Hindlimb muscle (tissue), 1 donor: ENCODE data around the gene IFT25. TPM values are rescaled to one million over a fixed set of nuclear protein-coding genes. Genes with fewer than 3 reads are reported as not detected.
A peak's percentile ranks its signal among the peaks of the same experiment; 100 is the strongest.

Source experiments
- DNase-seq: peaks from one replicate; pipeline ENCODE4 v3.0.0-alpha.2; 2013
- polyA plus RNA-seq: library from polyadenylated mRNA; unstranded; fragments of 120-200 nt; gene quantifications from one replicate; pipeline ENCODE4 v1.2.1, GENCODE V29; 2013; ENCODE audit not compliant: insufficient read length

IFT25 gene
- polyA plus RNA-seq, 1 donor, result 22.5 TPM

DNA sequence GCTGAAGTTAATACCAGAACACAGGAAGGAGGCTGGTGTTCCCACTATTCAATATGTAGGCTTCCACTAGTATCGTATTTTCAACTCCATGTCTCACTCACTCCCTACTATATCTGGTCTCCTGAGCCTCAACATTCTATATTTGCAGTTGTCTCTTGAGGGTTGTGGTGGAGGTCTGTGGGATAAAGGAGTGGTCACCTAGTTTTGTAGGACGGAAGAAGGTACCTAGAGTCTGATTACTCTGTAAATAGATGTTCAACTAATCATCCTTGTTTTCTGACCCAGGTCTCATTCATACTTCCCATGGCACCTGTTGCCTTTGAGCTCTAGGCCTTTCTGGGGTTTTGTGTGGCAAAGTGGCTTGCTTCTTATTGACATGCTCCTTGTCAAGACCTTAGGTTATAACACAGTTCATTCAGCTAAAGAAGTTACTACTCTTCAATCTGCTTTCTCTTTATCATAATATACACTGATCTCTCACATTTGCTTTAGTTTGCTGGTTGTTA lies 18.1 kb downstream of the IFT25 start:
- DNase-seq, result no peak

DNA sequence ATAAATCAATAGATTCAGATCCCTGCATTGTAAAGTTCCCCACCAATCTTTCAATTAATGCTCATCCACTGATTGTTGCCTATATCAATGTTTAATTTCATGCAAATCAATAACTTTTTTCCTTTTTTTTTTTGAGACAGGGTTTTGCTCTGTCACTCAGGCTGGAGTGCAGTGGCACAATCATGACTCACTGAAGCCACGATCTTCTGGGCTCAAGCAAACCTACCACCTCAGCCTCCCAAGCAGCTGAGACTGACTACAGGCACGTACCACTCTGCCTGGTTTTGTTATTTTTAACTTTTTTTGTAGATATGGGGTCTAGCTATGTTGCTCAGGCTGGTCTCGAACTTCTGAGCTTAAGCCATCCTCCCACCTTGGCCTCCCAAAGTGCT lies 25.8 kb downstream of the IFT25 start:
- no peak for DNase-seq

GRCh38 chr1:53918343-53918742 lies 27.2 kb downstream of the IFT25 start:
- no peak for DNase-seq

DNA sequence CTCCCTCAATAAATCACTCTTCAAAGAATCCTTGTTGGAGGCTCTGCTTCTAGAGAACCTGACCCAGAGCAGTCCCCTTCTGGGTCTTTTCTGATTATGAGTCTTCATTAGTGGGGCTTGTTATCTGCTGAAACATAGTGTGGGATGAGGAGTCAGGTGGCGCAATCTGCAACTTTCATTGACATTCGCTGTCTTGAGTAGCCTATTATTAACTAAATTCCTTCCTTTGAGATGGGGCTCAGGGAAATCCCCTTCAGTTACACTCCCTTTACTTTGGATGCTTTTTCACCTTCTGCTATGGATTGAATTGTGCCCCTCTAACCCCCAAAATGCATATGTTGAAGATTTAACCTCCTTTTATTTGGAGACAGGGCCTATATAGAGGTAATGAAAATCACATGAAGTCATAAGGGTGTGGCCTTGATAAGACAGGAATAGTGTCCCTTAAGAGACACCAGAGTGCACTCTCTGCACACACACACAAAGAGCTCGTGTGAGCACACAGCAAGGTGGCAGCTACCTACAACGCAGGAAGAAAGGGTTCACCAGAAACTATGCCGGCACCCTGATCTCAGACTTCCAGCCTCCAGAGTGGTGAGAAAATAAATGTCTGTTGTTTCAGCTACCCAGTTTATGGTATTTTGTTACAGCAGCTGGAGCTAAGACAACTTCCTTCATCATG lies 32.0 kb downstream of the IFT25 start:
- DNase-seq, result no peak

- DNase-seq, result no peak
These were observed 34.1 kb downstream of the IFT25 start for GRCh38 chr1:53911442-53911841.

- no peak for DNase-seq
These were observed 35.6 kb downstream of the IFT25 start for GRCh38 chr1:53909946-53910345.

DNA sequence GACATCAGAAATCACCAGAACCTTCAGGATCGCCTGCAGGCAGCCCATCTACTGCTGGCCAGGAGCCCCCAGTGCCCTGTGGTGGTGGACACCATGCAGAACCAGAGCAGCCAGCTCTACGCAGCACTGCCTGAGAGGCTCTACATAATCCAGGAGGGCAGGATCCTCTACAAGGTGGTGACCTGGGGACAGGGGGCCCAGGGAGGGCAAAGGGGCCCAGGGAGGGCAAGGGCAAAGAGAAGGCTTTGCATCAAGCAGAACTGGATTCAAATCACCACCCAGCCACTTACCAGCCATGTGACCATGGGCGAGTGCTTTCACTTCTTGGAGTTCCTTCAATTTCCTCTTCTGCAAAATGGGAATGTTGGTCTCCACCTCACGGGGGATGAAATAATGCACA lies 39.4 kb downstream of the IFT25 start:
- no peak for DNase-seq

GRCh38 chr1:53905509-53905908 lies 40.0 kb downstream of the IFT25 start:
- no peak for DNase-seq

DNA sequence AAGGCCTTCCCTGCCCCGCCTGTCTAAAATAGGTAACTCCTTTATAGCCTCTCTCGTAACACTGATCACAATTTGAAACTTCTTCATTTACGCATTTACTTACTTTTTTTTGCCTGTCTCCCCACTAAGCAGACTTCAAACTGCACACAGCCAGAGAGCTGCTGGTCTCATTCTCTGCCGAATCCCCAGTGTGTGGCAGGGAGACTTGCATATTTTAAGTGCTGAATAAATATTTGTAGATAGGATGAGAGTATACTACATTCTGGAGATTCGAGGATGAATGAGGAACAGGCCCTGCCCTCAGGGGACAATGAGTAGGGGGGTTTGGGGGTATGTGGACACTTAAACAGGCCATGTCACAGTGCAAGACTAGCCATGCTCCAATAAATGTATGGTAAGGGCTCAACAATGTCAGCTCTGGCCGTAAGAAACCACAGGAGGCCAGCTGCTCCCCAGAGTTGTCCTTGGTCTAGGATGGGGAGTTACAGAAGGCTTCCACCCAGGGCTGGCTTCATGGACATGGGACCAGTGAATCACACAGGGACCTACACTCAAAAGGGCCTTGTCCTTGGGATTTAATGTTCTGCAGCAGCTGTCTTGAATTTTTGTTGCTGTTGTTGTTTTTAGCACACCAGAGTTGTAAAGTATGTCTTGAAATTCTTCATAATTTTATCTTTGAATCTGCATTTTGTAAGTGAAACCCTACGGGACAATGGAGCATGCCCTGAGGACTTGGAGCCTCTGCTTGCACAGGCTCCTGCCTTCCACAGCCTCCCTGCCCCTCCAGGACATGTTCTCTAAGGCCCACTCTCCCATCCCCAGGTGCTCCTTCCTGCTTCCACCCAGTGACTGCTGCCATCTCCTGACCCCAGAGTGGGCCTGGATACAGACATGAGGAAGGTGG lies 43.0 kb downstream of the IFT25 start:
- no peak for DNase-seq

- no peak for DNase-seq
These were observed 45.8 kb downstream of the IFT25 start for GRCh38 chr1:53899708-53900107.

DNA sequence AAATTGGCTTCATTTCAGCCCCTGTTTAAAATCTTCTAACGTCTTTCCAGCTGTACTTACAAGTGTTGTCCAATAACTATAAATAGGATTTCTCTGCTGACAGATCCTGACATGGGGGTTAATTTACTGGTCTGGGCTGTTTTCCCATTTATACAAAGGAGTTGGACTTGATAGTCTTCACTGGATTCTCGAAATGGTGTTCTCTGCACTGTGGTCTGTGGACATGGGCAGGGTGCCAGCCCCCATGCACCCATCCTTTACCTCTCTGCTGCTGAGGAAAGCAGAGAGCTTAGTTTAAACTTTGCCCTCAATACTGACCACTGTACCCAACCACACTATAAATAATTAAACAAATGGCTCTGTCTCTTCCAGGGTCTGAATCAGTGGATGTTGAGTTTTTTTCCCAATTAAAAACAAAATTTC lies 46.3 kb downstream of the IFT25 start:
- DNase-seq, result peak; percentile 38

- peak; percentile 50 for DNase-seq
These were observed 48.8 kb downstream of the IFT25 start for GRCh38 chr1:53896635-53897229.

DNA sequence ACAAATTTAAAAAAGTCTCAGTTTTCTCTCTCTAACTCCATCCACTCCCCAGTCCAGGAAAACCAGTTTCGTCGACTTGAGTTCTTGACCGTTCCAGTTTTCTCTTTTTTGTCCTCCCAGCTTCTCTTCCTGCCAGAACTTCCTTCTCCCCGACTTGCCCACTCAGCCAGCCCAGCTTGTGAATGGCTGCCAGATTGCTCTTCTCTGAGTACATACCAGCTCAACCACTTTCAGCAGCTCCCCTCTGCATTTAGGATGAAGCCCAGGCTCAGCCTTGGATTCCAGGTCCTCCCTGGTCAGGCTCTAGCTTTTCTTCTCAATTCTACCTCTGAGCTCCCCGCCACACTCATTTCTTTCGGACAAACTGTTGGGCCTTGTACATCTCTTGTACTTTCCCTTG lies 50.1 kb downstream of the IFT25 start:
- DNase-seq, result no peak

DNA sequence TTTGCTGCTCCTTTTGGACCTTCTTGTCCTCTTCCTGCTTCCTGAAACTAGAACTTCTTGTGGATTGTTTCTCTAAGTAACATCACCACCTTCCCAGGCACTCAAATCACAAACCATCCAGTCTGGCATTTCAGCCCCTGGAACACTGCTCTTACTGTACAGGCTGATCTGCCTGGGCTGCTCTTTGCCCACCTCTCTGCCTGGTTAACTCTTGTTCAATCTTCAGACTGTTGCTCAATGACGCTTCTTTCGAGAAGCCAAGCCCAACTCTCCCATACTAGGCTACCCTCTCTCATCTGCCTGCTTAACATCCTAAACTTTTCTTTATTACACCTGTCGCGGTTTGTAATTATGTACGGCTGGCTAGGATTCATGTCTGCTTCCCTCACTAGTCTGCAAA lies 50.9 kb downstream of the IFT25 start:
- DNase-seq, result no peak

DNA sequence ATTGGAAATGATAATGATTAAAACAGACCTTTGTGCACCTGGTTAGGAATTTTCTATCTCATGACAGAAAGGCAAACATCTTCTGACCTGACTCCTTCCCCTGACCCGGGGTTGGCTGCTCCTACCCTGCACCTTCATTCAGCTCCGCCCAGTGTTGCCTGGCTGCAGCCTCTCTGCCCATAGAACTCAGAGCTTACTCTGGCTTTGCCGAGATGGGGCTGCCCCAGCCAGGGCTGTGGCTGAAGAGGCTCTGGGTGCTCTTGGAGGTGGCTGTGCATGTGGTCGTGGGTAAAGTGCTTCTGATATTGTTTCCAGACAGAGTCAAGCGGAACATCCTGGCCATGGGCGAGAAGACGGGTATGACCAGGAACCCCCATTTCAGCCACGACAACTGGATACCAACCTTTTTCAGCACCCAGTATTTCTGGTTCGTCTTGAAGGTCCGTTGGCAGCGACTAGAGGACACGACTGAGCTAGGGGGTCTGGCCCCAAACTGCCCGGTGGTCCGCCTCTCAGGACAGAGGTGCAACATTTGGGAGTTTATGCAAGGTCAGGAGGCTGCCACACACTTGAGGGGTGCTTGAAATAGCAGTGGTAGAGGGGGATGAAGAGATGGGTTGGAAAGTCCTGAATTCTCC lies 51.4 kb downstream of the IFT25 start, which contains the start of gene DIO1:
TSS of gene DIO1 (plus strand) at position 189 of the 638 bp plus-strand sequence. CDS start at position 213, 24 bp downstream.
- no peak for DNase-seq

- peak; percentile 10 for DNase-seq
These were observed 52.6 kb downstream of the IFT25 start for GRCh38 chr1:53892911-53893310.

- DNase-seq, result no peak
These were observed 53.8 kb downstream of the IFT25 start for GRCh38 chr1:53891678-53892077.

GRCh38 chr1:53891018-53891417 lies 54.5 kb downstream of the IFT25 start:
- no peak for DNase-seq

GRCh38 chr1:53890522-53890941 lies 55.0 kb downstream of the IFT25 start:
- DNase-seq, result no peak

- peak; percentile 92 for DNase-seq
These were observed 55.9 kb downstream of the IFT25 start, which contains the start of gene YIPF1 for GRCh38 chr1:53889304-53890298. YIPF1 (minus strand) TSS chr1:53889797; CDS start chr1:53888937, 860 bp downstream.

DNA sequence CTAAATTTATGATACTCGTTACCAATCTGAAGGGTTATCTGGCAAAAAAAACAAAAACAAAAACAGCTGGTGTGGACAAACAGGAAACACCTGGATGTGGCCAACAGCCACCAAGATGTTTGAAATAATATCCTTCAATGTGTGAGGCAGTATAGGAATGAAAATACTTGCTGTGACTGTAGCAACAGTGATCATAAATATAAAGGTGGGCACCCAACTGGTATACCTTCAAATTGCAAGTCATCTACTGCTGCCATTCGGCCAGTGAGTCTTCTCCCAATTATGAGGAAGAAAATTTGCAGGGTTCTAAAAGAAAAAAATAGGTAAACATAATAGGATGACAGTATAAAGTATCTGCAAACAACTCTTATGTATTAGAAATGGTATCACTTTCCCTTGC lies 56.8 kb downstream of the IFT25 start:
- DNase-seq, result no peak
